Forelimb muscle (tissue), 1 donor: Measurements from ENCODE around the gene TMEM234. TPM values are rescaled to one million over a fixed set of nuclear protein-coding genes. Genes with fewer than 3 reads are reported as not detected.

Experiments used
- DNase-seq: peaks from one replicate; pipeline ENCODE4 v3.0.0-alpha.2; 2013; ENCODE audit warnings: low read depth
- polyA plus RNA-seq: library from polyadenylated mRNA; unstranded; fragments of 120-200 nt; gene quantifications from one replicate; pipeline ENCODE4 v1.2.1, GENCODE V29; 2013; ENCODE audit not compliant: insufficient read length

TMEM234 gene
- polyA plus RNA-seq, 1 donor = 7.3 TPM

- DNase-seq = no peak
Observed at GRCh38 chr1:32178380-32179192, 43.6 kb downstream of the TMEM234 start.

- no peak for DNase-seq
Observed at GRCh38 chr1:32172621-32173245, 49.4 kb downstream of the TMEM234 start.

GRCh38 chr1:32170991-32171390 is 51.2 kb downstream of the TMEM234 start:
- DNase-seq = no peak

Other genes starting within 250 kb of the TMEM234 start
- 123 TPM for gene KHDRBS1, start 208.5 kb downstream of the TMEM234 start, polyA plus RNA-seq
- gene TMEM39B, start 149.4 kb downstream of the TMEM234 start, polyA plus RNA-seq = 13.5 TPM
- gene KPNA6, start 114.3 kb downstream of the TMEM234 start, polyA plus RNA-seq = 23.4 TPM
- gene TXLNA, start 42.7 kb downstream of the TMEM234 start, polyA plus RNA-seq = 28.5 TPM
- gene CCDC28B, start 21.8 kb downstream of the TMEM234 start, polyA plus RNA-seq = 57.8 TPM
- gene IQCC, start 16.7 kb downstream of the TMEM234 start, polyA plus RNA-seq = 2.5 TPM
- 0.66 TPM for gene DCDC2B, start 13.3 kb downstream of the TMEM234 start, polyA plus RNA-seq
- gene EIF3I, start 54 bp upstream of the TMEM234 start, polyA plus RNA-seq = 164 TPM
- 4.0 TPM for gene FAM167B, start 24.9 kb upstream of the TMEM234 start, polyA plus RNA-seq
- 0.35 TPM for gene LCK, start 28.9 kb upstream of the TMEM234 start, polyA plus RNA-seq
- gene HDAC1, start 69.7 kb upstream of the TMEM234 start, polyA plus RNA-seq = 40.1 TPM
- 136 TPM for gene MARCKSL1, start 113.9 kb upstream of the TMEM234 start, polyA plus RNA-seq
- 7.0 TPM for gene FAM229A, start 140.1 kb upstream of the TMEM234 start, polyA plus RNA-seq
- gene TSSK3, start 140.2 kb upstream of the TMEM234 start, polyA plus RNA-seq = 2.9 TPM
- 39.6 TPM for gene BSDC1, start 172.1 kb upstream of the TMEM234 start, polyA plus RNA-seq
- 0.11 TPM for gene ZBTB8B, start 242.7 kb upstream of the TMEM234 start, polyA plus RNA-seq